GM21360 (cell line): Measurements from ENCODE around the gene CACNA1E.
A peak's percentile ranks its signal among the peaks of the same experiment; 100 is the strongest.
"Not testable (repeated sequence)": the region's sequence is repeated elsewhere in the genome, so short reads cannot be mapped to it uniquely, and the experiment has no call there.

Experiments
- ATAC-seq: cut with Tn5 transposase; IDR thresholded peaks from one replicate; pipeline ENCODE4 v1.9.1; 2021; ENCODE audit warnings: mild to moderate bottlenecking, moderate library complexity; ENCODE audit not compliant: unreplicated experiment

The CACNA1E gene

GRCh38 chr1:181514298-181515290 lies 31.3 kb downstream of the CACNA1E start:
- peak; percentile 69 for ATAC-seq

DNA sequence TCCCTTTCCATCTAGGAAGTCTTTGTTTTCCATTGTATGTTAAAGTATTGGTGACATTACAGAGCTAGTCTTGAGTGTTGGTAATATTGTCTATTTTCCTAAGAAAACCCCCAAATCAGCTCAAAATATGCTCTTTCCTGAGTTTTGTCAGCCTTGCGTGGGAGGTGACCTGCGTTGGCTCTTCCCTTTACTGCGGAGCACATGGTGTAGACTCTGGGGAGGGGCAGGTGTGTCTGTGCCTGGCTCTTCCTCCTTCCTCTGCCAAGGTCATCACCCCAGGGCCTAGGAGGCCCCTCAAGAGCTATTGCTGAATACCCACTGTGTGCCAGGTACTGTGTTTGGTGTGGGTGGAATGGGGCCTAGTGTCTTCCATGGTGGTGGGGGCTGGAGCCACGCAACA lies 33.4 kb downstream of the CACNA1E start:
- no peak for ATAC-seq

DNA sequence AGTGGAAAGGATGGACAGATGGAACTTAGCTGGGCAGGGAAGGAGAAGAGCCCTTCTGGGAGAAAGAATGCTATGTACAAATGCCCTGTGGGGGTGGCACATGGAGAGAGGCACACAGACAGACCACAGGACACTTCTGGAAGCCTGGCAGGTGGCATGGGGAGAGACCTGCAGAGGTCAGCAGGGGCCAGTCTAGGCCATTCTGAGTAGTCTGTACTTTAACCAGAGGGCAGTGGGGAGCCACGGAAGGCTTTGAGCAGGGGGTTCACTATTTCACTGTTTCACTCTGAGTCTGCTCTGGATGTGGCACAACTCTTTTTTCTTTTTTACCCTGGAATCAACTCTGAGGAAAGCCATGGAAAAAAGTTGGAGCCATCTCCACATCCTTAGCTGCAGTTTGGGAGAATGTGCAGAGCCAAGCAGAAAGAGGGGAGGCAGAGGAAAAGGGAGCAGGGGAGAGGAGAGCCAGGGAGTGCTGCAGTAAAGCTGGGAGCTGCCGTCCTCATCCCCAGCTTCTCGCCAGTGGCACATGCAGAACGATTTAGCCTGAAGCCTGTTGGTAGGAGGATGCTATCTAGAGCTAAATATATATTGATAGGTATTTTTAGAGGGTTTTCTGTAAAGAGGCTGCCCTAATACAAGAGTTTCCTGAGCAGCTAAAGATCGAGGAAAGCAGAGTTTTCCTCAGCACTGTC lies 34.0 kb downstream of the CACNA1E start:
- no peak for ATAC-seq

GRCh38 chr1:181518152-181518551 lies 34.8 kb downstream of the CACNA1E start:
- ATAC-seq = no peak

DNA sequence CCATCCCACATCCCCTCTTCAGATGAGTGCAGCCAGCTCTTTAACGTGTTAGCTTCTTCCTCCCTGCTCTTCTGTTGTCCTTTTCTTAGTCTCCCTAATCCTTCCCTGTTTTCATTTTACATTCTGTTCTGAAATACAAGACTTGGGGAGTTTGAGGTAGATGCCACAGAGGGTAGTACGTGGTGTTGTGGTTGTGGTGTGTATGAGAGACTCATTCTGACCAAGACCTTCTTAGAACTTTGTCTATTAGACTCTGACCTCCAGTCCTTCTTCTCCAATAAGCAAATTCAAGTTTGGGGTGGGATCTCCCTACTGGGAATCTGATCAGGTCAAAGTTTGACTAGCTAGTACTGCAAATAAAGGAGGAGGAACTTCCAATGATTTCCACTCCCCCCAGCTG lies 39.5 kb downstream of the CACNA1E start:
- ATAC-seq = no peak

GRCh38 chr1:181525104-181525721 lies 41.9 kb downstream of the CACNA1E start:
- no peak for ATAC-seq

GRCh38 chr1:181528241-181528640 lies 44.9 kb downstream of the CACNA1E start:
- not testable (repeated sequence) for ATAC-seq

GRCh38 chr1:181531441-181531840 lies 48.1 kb downstream of the CACNA1E start:
- ATAC-seq = no peak

- ATAC-seq = no peak
Measured at GRCh38 chr1:181531951-181532600, 48.8 kb downstream of the CACNA1E start.

- ATAC-seq = no peak
Measured at GRCh38 chr1:181538836-181539235, 55.5 kb downstream of the CACNA1E start.

DNA sequence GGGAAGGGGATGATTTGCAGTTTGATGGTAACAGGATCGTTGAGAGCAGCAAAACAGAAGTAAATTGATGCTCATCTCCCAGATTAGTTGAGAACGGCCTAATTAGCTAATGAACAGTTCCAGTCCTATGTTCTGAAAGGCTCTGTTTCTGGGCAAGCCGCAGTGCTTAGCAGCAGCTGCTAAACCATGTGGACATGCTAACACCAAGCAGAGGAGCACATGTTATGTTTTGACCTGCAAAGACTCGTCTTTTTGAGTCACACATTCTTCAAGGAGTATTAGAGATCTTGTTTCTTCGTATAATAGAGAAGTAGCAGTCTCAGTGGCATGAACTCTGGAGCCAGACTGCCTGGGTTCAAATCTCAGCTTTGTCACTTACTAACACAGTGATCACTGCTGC lies 58.1 kb downstream of the CACNA1E start:
- no peak for ATAC-seq

- ATAC-seq = no peak
Measured at GRCh38 chr1:181541947-181542346, 58.6 kb downstream of the CACNA1E start.

DNA sequence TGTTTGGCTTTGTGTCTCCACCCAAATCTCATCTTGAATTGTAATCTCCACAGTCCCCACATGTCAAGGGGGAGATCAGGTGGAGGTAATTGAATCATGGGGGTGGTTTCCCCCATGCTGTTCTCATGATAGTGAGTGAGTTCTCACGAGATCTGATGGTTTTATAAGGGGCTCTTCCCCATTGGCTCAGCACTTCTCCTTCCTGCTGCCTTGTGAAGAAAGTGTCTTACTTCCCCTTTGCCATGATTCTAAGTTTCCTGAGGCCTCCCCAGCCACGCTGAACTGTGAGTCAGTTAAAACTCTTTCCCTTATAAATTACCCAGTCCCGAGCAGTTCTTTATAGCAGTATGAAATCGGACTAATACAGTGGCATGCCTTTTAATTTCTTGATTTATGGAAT lies 59.1 kb downstream of the CACNA1E start:
- not testable (repeated sequence) for ATAC-seq

DNA sequence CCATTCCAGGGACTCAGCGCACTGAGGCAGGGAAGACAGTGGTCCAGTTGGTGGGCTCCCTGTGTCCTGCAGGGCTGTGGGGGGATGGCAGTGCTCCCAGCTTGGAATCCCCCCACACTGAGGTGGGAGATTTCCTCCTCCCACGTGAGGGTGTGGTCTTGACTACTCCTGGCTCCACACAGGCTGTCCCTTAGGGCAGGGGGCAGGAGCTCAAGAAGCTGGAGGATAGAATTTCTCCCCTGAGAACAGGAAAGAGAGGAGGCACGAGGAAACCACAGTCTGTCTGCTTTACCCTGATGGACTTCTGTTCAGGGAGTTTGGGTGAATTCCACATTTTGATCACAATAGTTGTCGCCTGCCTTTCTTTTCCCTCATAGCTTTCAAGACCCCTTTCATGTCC lies 62.1 kb downstream of the CACNA1E start:
- ATAC-seq = no peak

- ATAC-seq = no peak
Measured at GRCh38 chr1:181548497-181548896, 65.2 kb downstream of the CACNA1E start.

GRCh38 chr1:181551249-181551648 lies 67.9 kb downstream of the CACNA1E start:
- ATAC-seq = no peak

DNA sequence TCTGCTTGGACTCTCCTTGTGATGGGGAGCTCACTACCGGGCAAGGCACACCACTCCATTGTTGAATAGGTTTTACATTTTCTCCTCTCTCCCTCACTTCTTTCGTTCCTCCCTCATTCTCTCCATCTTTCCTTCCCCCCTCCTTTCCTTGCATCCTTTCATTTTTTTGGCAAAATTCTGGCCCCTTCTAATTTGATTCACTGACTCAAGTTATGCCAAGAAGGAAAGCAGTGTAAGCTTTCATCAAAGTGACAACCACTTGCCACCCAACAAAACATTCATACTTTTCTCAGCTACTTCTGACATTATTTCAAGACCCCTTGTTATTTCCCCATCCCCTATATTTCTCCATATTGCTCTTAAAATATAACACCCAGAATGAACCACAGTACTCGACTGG lies 68.4 kb downstream of the CACNA1E start:
- ATAC-seq = no peak

DNA sequence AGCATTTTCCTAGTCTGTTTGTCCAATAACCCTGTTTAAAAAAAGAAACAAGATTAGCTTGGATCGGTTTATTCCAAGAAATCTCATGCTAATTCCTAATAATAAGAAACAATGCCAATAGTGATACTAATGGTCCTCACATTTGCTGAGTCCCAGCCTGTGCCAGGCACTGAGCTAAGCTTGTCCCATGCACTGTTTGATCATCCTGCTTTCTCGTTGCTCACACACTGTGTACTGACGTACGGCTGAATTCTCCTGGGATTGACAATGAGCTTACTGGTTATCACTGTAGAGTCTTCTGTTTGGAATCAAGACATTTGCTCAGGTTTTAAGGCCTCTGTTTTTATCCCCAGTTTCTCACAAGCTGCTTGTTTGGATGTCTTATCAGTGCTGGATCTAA lies 71.1 kb downstream of the CACNA1E start:
- no peak for ATAC-seq

- no peak for ATAC-seq
Measured at GRCh38 chr1:181556631-181557030, 73.3 kb downstream of the CACNA1E start.

- no peak for ATAC-seq
Measured at GRCh38 chr1:181557313-181557712, 74.0 kb downstream of the CACNA1E start.

DNA sequence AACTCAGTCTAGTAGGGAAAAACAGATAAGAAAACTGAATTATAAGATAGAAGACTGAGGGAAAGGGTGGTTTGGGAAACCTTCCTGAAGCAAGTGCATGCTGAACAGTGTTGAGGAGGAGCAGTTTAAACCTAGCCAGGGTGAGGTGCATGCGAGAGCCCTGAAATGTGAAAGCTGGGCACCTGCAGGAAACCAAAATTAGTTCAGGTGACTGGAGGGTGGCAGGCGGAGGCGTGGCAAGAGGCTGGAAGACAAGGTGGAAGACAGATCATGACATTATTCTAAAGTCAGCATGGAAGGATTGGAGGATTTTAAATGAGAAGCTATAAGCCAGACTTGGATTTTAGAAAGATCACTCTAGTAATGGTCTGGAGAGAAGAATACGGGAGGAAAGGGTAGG lies 75.1 kb downstream of the CACNA1E start:
- ATAC-seq = no peak
